Measurements from ENCODE around the gene MYL6B.

GRCh38 chr12:56116267-56117081 lies 35.9 kb upstream of the MYL6B start, which contains the start of gene RPL41:
- no peak for TF ChIP-seq CTCF (IDR thresholded peaks at IDR 0.05; ENCODE audit: low read depth, low read length, poor library complexity, severe bottlenecking)
- TF ChIP-seq EZH2phosphoT487 (IDR thresholded peaks at IDR 0.05; ENCODE audit: borderline replicate concordance, low read length): no peak

All from DOHH2 (cell line).